A549 (cell line): ENCODE results near the gene MARCKSL1.
A peak's percentile ranks its signal among the peaks of the same experiment; 100 is the strongest.

Source experiments
- CTCF ChIP-seq: fragments of >200 bp; sonication (Bioruptor Twin); formaldehyde crosslinking; IDR thresholded peaks from 3 replicates; pipeline ENCODE4 v1.5.1; 2016
- EP300 ChIP-seq, 2 experiments: fragments of >200 bp; sonication (Bioruptor Twin); formaldehyde crosslinking; IDR thresholded peaks; 2 replicates in 1 of 2; 3 replicates in 1 of 2; pipeline ENCODE4 v1.6.1; 2016 to 2017
- PHF8 ChIP-seq: fragments of 200-600 bp; sonication (generic); IDR thresholded peaks from 2 replicates; pipeline ENCODE4 v1.6.1; 2016; ENCODE audit warnings: low read depth, mild to moderate bottlenecking, antibody characterized with exemption, moderate library complexity, borderline replicate concordance
- TP53 ChIP-seq: fragments of 250-450 bp; sonication (Bioruptor Pico); IDR thresholded peaks from 2 replicates; pipeline ENCODE4 v1.5.0; 2021; ENCODE audit warnings: mild to moderate bottlenecking, moderate library complexity

- no peak for TF ChIP-seq EP300 (IDR thresholded peaks at IDR 0.05)
- TF ChIP-seq CTCF = peak; percentile 29
- no peak for TF ChIP-seq PHF8
- no peak for TF ChIP-seq TP53 (CRISPR knock-in tag)
Measured at GRCh38 chr1:32350785-32351398, 14.9 kb upstream of the MARCKSL1 start.
